ENCODE data around the gene FAM168A. TPM values are rescaled to one million over a fixed set of nuclear protein-coding genes. Genes with fewer than 3 reads are reported as not detected.

Gene FAM168A, protein sequence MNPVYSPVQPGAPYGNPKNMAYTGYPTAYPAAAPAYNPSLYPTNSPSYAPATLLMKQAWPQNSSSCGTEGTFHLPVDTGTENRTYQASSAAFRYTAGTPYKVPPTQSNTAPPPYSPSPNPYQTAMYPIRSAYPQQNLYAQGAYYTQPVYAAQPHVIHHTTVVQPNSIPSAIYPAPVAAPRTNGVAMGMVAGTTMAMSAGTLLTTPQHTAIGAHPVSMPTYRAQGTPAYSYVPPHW
- total RNA-seq, result 38.1 TPM
- 8.9 TPM for polyA plus RNA-seq (ENCODE audit: insufficient read depth, low read depth, low replicate concordance)
- long read RNA-seq, donor 1, partial matches to known transcripts, result 0 of 1 reads
- long read RNA-seq, donor 1, other reads (novel, unspliced or antisense), result 0 of 1 reads
- long read RNA-seq, donor 2, partial matches to known transcripts, result 0 of 3 reads
- long read RNA-seq, donor 2, other reads (novel, unspliced or antisense), result 0 of 3 reads
- long read RNA-seq, donor 3, partial matches to known transcripts, result 7 of 11 reads
- long read RNA-seq, donor 3, other reads (novel, unspliced or antisense), result 0 of 11 reads
- long read RNA-seq, donor 4, full-length matches to known transcripts, result 10 of 10 reads
- long read RNA-seq, donor 4, partial matches to known transcripts, result 0 of 10 reads
- long read RNA-seq, donor 4, other reads (novel, unspliced or antisense), result 0 of 10 reads
- long read RNA-seq, donor 5, result 0 reads
- long read RNA-seq, donor 6, result 0 reads
- long read RNA-seq, donor 7, partial matches to known transcripts, result 1 of 14 reads
- long read RNA-seq, donor 7, other reads (novel, unspliced or antisense), result 13 of 14 reads
- long read RNA-seq, donor 8, partial matches to known transcripts, result 0 of 2 reads
- long read RNA-seq, donor 8, other reads (novel, unspliced or antisense), result 0 of 2 reads
- long read RNA-seq, donor 9, partial matches to known transcripts, result 0 of 1 reads
- long read RNA-seq, donor 9, other reads (novel, unspliced or antisense), result 0 of 1 reads
- long read RNA-seq, donor 10, partial matches to known transcripts, result 5 of 7 reads
- long read RNA-seq, donor 10, other reads (novel, unspliced or antisense), result 0 of 7 reads

DNA sequence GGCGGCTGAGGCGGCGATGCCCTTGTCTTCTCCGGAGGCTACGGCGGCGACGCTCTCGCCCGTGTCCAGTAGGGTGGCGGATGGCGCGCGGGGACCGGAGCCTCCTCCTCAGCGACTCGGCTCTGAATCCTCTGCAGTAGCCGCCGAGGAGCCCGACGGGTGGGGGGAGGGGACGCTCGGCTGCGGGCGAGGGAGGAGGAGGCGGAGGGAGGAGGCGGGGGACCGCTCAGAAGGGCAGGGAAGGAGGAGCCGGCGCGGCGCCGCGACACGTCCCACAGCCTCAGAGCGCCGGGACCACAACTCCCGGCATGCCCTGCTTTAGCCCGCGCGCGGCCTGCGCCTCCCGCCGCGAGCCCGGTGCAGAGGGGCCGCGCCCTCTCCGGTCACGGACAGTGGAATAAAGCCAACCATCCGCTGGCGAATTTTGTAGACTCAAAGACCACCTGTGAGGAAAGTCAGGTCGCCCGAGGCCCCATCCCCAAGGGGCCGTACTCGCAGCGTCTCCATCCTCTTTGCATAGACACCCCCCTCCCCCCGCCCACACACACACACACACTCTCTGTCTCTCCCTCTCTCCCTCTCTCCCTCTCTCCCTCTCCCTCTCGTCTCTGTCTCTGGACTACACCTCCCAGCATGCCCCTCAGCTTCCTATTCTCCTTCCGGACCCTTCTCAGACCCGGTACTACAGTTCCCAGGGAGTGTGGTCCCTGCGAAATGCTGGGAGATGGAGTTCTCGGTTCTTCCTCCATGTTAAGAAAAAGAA is at the start of gene FAM168A:
TSS of gene FAM168A (minus strand) at position 157 of the 763 bp plus-strand sequence. CDS start 129,638 bp downstream, outside the sequence.
- FAIRE-seq, result no peak
- Histone ChIP-seq H3K9ac (ENCODE audit: low read length in 3 of 3) (peak within 1 kb of the TSS; percentile 63 to 99 (median 80)), H3K4me1 (ENCODE audit: control insufficient read depth in 2 of 3, insufficient read depth in 2 of 3, low read depth in 1 of 3, low read length in 3 of 3) (peaks cover 0 to 9% (median 0%) of the 10 kb centered on the region in 3 donors), H3K27ac (ENCODE audit: low read depth in 2 of 2, low read length in 2 of 2) (peak within 1 kb of the TSS; percentile 58 to 87), H3K36me3 (ENCODE audit: control insufficient read depth in 2 of 3, insufficient read depth in 3 of 3, low read length in 3 of 3) (no peaks in the 10 kb centered on the region), H3K9me3 (ENCODE audit: control insufficient read depth in 2 of 3, insufficient read depth in 1 of 3, low read length in 3 of 3) (no peaks in the 10 kb centered on the region), H3K4me3 (ENCODE audit: low read length in 3 of 3) (peak within 1 kb of the TSS; percentile 91 to 94 (median 92)), H3K27me3 (ENCODE audit: control insufficient read depth, insufficient read depth, low read length) (no peaks in the 10 kb centered on the region)
- intact Hi-C loops (cut with DNase I), result no loop called here
- DNase-seq, result peak; percentile 97 to 99 (median 99)
- TF ChIP-seq, protein P1, sequence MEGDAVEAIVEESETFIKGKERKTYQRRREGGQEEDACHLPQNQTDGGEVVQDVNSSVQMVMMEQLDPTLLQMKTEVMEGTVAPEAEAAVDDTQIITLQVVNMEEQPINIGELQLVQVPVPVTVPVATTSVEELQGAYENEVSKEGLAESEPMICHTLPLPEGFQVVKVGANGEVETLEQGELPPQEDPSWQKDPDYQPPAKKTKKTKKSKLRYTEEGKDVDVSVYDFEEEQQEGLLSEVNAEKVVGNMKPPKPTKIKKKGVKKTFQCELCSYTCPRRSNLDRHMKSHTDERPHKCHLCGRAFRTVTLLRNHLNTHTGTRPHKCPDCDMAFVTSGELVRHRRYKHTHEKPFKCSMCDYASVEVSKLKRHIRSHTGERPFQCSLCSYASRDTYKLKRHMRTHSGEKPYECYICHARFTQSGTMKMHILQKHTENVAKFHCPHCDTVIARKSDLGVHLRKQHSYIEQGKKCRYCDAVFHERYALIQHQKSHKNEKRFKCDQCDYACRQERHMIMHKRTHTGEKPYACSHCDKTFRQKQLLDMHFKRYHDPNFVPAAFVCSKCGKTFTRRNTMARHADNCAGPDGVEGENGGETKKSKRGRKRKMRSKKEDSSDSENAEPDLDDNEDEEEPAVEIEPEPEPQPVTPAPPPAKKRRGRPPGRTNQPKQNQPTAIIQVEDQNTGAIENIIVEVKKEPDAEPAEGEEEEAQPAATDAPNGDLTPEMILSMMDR (IDR thresholded peaks at IDR 0.05; ENCODE audit: borderline replicate concordance, extremely low read depth, insufficient read depth), result peak; percentile 13

DNA sequence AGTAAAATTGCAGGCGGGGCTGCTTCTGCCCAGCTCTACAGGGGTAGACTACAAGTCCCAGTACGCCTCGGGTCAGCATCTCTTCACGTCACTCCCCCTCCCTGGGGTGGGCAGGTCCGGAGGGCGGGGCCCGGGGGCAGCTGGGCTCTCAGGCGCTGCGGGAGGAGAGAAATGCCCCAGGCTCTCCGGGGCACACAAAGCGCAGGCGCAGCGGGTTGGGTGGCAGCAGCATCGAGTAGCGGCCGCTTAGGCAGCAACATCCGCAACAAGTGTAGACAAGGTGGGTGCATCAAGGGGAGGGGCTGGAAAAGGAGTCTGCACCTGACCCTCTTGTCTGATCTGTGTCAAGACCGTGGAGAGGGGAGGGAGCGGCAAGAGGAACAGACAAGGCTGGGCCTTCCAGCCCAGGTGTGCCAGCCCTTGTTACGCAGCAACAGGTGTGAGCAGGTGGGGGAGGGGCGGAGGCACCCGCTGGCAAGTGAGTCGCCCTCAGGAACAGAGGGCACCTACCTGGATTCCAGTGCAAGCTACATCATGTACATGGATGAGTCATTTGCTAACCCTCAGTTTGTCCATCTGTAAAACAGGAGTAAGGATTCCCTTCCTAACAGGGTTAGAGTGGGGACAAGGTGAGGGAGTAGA is 49.7 kb upstream of the FAM168A start:
- FAIRE-seq, result no peak
- Histone ChIP-seq H3K4me3 (ENCODE audit: low read length in 3 of 3) (peak overlapping the region; percentile 36 to 58 (median 55)), H3K4me1 (ENCODE audit: control insufficient read depth in 2 of 3, insufficient read depth in 2 of 3, low read depth in 1 of 3, low read length in 3 of 3) (peaks cover 0 to 4% (median 0%) of the 10 kb centered on the region in 3 donors), H3K36me3 (ENCODE audit: control insufficient read depth in 2 of 3, insufficient read depth in 3 of 3, low read length in 3 of 3) (no peaks in the 10 kb centered on the region), H3K9ac (ENCODE audit: low read length in 3 of 3) (peak overlapping the region in 1 of 3 donors; percentile 19), H3K27me3 (ENCODE audit: control insufficient read depth, insufficient read depth, low read length) (peaks cover 3% of the 10 kb centered on the region), H3K9me3 (ENCODE audit: control insufficient read depth in 2 of 3, insufficient read depth in 1 of 3, low read length in 3 of 3) (no peaks in the 10 kb centered on the region), H3K27ac (ENCODE audit: low read depth in 2 of 2, low read length in 2 of 2) (no peak overlapping the region)
- peak; percentile 90 to 95 (median 94) for DNase-seq
- intact Hi-C loops (cut with DNase I), result no loop called here
- TF ChIP-seq, protein P1 (IDR thresholded peaks at IDR 0.05; ENCODE audit: borderline replicate concordance, extremely low read depth, insufficient read depth), result no peak

All from kidney (tissue), 22 donors.